ENCODE measurements around the gene MAIP1.

Gene MAIP1

DNA sequence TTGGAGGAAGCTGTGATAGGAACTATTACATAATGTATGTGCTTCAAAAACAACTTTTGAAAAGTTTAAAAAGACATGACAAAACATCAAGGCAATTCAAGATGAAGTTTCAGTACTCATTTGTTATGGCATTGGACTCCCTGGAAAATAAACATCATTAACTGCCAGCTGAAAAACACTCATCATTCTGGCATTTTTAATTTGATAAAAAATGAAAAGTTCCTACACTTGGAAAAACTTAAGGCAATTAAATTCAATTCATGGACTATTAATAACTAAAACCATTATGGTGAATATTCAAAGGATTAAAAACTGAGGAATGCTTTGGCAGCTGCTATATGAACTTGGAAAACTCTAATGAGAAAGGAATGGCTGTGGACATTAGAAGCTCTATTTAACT, 8.5 kb upstream of the MAIP1 start:
- DNase-seq (ENCODE audit: low read depth in 2 of 2, low spot score in 1 of 2), result no peak

- no peak for DNase-seq (ENCODE audit: low read depth in 2 of 2, low spot score in 1 of 2)
These were observed 5.0 kb upstream of the MAIP1 start for GRCh38 chr2:199950396-199950795.

DNA sequence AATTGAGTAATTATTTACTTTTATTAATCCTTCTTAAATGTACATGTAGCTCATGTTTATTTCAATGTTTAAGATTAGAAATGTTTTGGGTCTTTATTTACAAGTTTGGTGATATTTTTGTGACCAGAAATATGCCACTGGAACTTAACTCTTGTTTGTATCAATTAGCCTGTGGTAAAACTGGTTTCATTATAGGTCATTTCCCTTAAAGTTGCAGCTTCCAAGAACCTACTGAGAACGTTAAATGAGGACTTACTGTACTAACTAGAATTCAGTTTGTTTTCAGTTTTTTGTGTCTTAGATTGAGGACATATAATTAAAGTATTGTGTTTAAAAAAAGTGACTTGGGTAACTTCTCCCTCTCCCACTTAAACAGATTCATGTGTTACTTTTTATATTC, 4.4 kb upstream of the MAIP1 start:
- no peak for DNase-seq (ENCODE audit: low read depth in 2 of 2, low spot score in 1 of 2)

DNA sequence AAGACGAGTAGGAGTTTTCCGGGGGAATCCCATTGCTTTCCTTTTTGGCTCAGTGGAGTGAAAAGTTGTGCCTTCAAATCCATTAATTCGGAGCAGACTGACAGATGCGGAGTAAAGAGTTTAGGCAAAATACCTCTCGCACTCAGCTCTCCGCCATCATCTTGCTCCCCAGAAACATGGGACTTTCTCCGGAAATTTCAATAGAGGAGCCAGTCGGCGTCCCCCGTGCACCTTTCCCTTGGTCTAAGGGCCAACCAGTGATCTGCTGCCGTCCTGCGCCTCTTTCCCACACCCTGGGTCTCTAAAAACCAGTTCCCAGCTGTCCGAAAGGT, 409 bp upstream of the MAIP1 start:
- DNase-seq (ENCODE audit: low read depth in 2 of 2, low spot score in 1 of 2), result no peak

DNA sequence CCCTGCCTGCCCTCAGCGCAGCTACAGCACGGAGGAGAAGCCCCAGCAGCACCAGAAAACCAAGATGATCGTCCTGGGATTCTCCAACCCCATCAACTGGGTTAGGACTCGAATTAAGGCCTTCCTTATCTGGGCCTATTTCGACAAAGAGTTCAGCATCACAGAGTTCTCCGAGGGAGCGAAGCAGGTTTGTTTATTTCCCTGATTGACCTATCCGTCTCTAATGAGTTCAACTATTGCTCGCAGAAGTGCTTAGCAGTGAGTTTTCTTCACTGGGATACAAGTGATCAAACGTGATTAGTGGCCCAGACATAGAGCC, 639 bp downstream of the MAIP1 start:
- no peak for DNase-seq (ENCODE audit: low read depth in 2 of 2, low spot score in 1 of 2)

- DNase-seq (ENCODE audit: low read depth in 2 of 2, low spot score in 1 of 2), result no peak
These were observed 2.6 kb downstream of the MAIP1 start for GRCh38 chr2:199958014-199958413.

DNA sequence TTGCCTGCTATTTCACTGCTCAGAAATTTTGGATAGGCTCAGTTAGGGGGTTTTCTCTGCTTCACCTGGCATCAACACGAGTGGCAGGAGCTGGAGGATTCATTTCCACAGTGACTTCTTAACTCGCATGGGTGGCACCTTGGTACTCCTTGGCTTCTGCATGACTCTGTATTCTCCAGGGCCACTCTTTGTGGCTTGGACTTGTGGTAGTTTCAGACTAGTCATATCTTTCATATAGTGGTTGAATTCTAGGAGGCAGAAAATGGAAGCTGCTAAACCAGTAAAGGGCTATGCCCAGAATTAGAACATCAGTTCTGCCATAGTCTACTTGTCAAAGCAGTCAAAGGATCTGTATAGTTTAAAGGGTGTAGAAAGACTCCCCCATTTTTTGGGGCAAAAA, 6.8 kb downstream of the MAIP1 start:
- DNase-seq (ENCODE audit: low read depth in 2 of 2, low spot score in 1 of 2), result no peak

DNA sequence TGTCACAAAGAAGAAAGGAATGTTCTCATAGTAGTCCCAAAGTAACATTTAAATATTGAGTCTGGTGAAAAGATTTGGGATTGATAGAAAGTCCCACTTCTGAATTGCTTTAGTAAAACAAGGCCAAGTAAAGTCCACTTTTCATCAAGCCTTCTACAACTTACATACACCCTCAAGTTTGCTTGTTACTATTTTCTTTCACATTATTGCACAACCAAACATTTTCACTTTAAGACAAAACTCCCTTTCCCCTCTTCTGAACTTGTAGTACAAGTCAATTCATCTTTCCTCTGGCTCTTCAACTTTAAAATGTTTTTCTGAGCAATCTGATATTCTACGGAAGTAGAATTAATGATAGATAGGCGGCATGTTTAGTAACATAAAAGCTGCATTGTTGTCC, 11.0 kb downstream of the MAIP1 start:
- DNase-seq (ENCODE audit: low read depth in 2 of 2, low spot score in 1 of 2), result no peak

GRCh38 chr2:199966976-199967375, 11.6 kb downstream of the MAIP1 start:
- DNase-seq (ENCODE audit: low read depth in 2 of 2, low spot score in 1 of 2), result no peak

GRCh38 chr2:199968126-199968525, 12.7 kb downstream of the MAIP1 start:
- no peak for DNase-seq (ENCODE audit: low read depth in 2 of 2, low spot score in 1 of 2)

GRCh38 chr2:199972088-199972626, 16.8 kb downstream of the MAIP1 start:
- DNase-seq (ENCODE audit: low read depth in 2 of 2, low spot score in 1 of 2), result no peak

GRCh38 chr2:199973703-199974102, 18.3 kb downstream of the MAIP1 start:
- no peak for DNase-seq (ENCODE audit: low read depth in 2 of 2, low spot score in 1 of 2)

DNA sequence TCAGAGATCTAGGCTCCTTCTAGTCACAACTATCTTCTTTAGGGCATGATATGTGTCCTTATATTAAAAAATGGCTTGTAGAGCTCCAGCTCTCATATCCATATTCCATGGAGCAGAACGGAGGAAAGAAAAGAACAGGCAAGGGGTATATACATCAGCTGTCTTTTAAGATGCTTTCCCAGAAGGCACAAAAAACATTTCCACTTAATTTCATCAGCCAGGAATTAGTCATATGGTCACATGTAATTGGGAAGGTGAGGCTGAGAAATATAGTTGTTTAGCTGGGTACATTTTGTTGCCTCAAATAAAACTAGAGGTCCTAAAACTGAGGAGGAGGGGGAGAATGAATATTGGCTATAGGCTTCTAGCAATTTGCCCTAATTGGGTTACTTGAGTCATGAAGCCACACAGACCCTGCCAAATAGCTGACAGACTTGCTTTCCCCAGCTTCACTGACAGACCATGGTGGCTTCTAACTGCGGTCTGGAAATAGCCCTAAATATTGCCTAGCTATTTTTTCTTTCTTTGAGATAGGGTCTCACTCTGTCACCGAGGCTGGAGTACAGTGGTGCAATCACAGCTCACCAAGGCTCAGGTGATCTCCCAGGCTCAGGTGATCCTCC, 20.0 kb downstream of the MAIP1 start:
- no peak for DNase-seq (ENCODE audit: low read depth in 2 of 2, low spot score in 1 of 2)

- no peak for DNase-seq (ENCODE audit: low read depth in 2 of 2, low spot score in 1 of 2)
These were observed 22.6 kb downstream of the MAIP1 start for GRCh38 chr2:199977984-199978415.

- no peak for DNase-seq (ENCODE audit: low read depth in 2 of 2, low spot score in 1 of 2)
These were observed 24.0 kb downstream of the MAIP1 start for GRCh38 chr2:199979398-199979797.

DNA sequence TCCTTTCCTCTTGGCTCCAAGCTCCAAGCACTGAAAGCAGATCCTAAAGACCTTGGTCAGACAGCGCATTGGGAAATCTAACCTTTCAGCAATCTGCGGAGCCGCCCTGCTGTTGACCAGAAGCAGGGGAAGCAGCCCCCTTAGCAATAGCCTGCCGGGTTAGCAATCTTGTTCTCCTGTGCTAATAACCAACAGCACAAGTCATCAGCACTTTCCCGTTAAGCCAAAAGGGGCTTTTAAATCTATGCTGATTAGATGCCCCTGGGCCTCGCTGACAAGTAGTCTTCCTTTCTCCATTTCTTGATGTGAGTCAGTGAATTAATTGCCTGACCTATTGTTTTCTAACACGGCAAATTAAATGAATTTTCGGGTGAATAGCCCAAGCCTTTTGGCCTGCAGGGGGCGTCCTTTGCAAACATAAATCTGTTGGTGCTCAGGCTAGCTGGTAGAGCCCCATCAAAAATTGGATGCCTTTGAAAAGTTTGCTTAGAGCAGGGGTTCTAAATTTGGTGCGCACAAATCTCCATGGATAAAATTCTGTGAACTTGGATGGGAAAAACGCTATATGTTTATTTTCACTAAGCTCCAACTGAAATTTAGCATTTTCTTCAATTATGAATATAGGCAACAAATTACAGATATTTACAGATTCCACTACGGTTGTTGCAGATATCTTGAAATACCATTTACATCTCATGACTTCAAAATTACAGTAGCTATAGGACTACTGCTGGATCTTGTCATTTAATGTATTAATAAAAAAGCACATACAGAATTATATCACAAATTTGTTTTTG, 24.6 kb downstream of the MAIP1 start:
- peak; percentile 71 to 76 for DNase-seq (ENCODE audit: low read depth in 2 of 2, low spot score in 1 of 2)

GRCh38 chr2:199982126-199982843, 26.9 kb downstream of the MAIP1 start:
- DNase-seq (ENCODE audit: low read depth in 2 of 2, low spot score in 1 of 2), result no peak

- DNase-seq (ENCODE audit: low read depth in 2 of 2, low spot score in 1 of 2), result no peak
These were observed 28.2 kb downstream of the MAIP1 start for GRCh38 chr2:199983534-199983933.

- DNase-seq (ENCODE audit: low read depth in 2 of 2, low spot score in 1 of 2), result no peak
These were observed 28.8 kb downstream of the MAIP1 start for GRCh38 chr2:199984159-199984558.

- no peak for DNase-seq (ENCODE audit: low read depth in 2 of 2, low spot score in 1 of 2)
These were observed 29.4 kb downstream of the MAIP1 start for GRCh38 chr2:199984755-199985154.

GRCh38 chr2:199985625-199986207, 30.3 kb downstream of the MAIP1 start:
- DNase-seq (ENCODE audit: low read depth in 2 of 2, low spot score in 1 of 2), result peak in 1 of 2 donors; percentile 13

DNA sequence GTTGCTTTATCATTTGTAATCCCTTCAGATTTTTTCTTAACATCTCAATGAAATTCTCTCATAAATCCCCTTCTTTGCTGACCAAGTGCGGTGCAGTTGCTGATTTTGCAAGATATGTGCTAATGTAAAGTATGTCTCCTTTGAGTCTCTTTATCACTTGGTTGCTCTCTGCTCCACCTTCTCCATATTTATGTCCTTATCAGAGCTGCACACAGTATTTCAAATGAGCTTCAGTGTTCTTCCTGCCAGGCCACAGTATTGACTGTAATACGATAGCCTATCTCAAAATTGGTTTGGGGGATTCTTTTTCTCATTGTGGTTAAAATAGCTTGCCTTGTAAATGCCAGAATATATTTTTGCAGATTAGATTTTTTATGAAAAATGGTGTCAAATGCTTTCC, 32.2 kb downstream of the MAIP1 start:
- DNase-seq (ENCODE audit: low read depth in 2 of 2, low spot score in 1 of 2), result no peak

All from stimulated activated CD8-positive, alpha-beta memory T cell treated with anti-CD3 and anti-CD28 coated beads, Interleukin-4, amount 100 ng/mL, for 1 hour (primary cell).